Astrocyte of the spinal cord (primary cell): ENCODE data around the gene GALNT2.

Experiments
- DNase-seq: peaks from one replicate; pipeline ENCODE4 v3.0.0; 2011; ENCODE audit warnings: low read depth, low spot score
- H3K4me3 ChIP-seq: 2 replicates; pipeline ENCODE4 v1.5.1; 2011; ENCODE audit warnings: low read depth, mild to moderate bottlenecking, low read length, moderate library complexity
- CTCF ChIP-seq: IDR thresholded peaks from 2 replicates; pipeline ENCODE4 v1.5.1; 2012; ENCODE audit warnings: low read depth, mild to moderate bottlenecking, low read length, inconsistent platforms
- in situ Hi-C: cut with HindIII; loops from 2 replicates; pipeline ENCODE4 v1.10.0; 2017; ENCODE audit warnings: low sequenced_read_pairs

Gene GALNT2

GRCh38 chr1:230049731-230050130, 17.3 kb upstream of the GALNT2 start:
- no peak for TF ChIP-seq CTCF
- H3K4me3 ChIP-seq = no peak overlapping the region
- in situ Hi-C loops = no loop called here

GRCh38 chr1:230050973-230051735, 15.9 kb upstream of the GALNT2 start:
- DNase-seq = no peak
- no peak for TF ChIP-seq CTCF
- in situ Hi-C loops = no loop called here
- no peak overlapping the region for H3K4me3 ChIP-seq

More at GRCh38 chr1:230049731-230050130, 17.3 kb upstream of the GALNT2 start:
- DNase-seq = no peak

GRCh38 chr1:230052018-230052417, 15.0 kb upstream of the GALNT2 start:
- no peak for TF ChIP-seq CTCF
- DNase-seq = no peak
- in situ Hi-C loops = no loop called here
- H3K4me3 ChIP-seq = no peak overlapping the region

GRCh38 chr1:230052665-230053064, 14.4 kb upstream of the GALNT2 start:
- TF ChIP-seq CTCF = no peak
- no peak overlapping the region for H3K4me3 ChIP-seq
- no peak for DNase-seq
- in situ Hi-C loops = no loop called here

- no peak for DNase-seq
- H3K4me3 ChIP-seq = no peak overlapping the region
- in situ Hi-C loops = no loop called here
- TF ChIP-seq CTCF = no peak
Observed at GRCh38 chr1:230054092-230054749, 12.8 kb upstream of the GALNT2 start.

GRCh38 chr1:230056098-230056497, 10.9 kb upstream of the GALNT2 start:
- TF ChIP-seq CTCF = no peak
- H3K4me3 ChIP-seq = no peak overlapping the region
- in situ Hi-C loops = no loop called here
- DNase-seq = no peak
